HG03196 (cell line): ENCODE results near the gene APOC4.
A peak's percentile ranks its signal among the peaks of the same experiment; 100 is the strongest.
"Not testable (repeated sequence)": the region's sequence is repeated elsewhere in the genome, so short reads cannot be mapped to it uniquely, and the experiment has no call there.

Experiments
- ATAC-seq: cut with Tn5 transposase; IDR thresholded peaks from one replicate; pipeline ENCODE4 v1.9.1; 2021; ENCODE audit not compliant: unreplicated experiment

Gene APOC4

DNA sequence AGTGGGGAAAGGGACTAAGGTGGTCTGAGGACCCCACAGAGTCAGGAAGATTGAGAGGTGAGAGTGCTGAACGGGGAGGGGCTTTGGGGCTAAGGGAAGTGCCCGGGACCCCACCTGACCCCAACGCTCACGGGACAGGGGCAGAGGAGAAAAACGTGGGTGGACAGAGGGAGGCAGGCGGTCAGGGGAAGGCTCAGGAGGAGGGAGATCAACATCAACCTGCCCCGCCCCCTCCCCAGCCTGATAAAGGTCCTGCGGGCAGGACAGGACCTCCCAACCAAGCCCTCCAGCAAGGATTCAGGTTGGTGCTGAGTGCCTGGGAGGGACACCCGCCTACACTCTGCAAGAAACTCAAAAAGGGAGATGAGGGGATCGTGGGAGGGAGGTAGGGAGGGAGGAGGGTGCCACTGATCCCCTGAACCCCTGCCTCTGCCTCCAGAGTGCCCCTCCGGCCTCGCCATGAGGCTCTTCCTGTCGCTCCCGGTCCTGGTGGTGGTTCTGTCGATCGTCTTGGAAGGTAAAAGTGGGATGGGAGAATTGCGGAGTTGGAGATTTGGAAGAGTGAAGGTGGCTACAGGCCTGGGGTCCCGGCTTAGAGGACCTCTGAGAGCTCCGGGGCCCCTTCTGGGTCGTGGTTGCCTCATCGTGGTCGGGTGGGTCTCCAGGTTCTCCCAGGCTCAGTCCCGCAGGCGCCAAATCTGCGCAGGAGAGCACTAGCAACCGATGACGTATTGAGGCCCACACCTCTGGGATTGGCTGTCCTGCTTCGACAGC, 27.4 kb upstream of the APOC4 start, which contains the start of gene APOC1:
TSS of gene APOC1 (plus strand) at position 176 of the 774 bp plus-strand sequence. CDS start at position 460, 284 bp downstream.
- ATAC-seq = peak; percentile 77

DNA sequence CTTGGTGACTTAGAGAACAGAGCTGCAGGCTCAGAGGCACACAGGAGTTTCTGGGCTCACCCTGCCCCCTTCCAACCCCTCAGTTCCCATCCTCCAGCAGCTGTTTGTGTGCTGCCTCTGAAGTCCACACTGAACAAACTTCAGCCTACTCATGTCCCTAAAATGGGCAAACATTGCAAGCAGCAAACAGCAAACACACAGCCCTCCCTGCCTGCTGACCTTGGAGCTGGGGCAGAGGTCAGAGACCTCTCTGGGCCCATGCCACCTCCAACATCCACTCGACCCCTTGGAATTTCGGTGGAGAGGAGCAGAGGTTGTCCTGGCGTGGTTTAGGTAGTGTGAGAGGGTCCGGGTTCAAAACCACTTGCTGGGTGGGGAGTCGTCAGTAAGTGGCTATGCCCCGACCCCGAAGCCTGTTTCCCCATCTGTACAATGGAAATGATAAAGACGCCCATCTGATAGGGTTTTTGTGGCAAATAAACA, 17.8 kb upstream of the APOC4 start:
- ATAC-seq = no peak

DNA sequence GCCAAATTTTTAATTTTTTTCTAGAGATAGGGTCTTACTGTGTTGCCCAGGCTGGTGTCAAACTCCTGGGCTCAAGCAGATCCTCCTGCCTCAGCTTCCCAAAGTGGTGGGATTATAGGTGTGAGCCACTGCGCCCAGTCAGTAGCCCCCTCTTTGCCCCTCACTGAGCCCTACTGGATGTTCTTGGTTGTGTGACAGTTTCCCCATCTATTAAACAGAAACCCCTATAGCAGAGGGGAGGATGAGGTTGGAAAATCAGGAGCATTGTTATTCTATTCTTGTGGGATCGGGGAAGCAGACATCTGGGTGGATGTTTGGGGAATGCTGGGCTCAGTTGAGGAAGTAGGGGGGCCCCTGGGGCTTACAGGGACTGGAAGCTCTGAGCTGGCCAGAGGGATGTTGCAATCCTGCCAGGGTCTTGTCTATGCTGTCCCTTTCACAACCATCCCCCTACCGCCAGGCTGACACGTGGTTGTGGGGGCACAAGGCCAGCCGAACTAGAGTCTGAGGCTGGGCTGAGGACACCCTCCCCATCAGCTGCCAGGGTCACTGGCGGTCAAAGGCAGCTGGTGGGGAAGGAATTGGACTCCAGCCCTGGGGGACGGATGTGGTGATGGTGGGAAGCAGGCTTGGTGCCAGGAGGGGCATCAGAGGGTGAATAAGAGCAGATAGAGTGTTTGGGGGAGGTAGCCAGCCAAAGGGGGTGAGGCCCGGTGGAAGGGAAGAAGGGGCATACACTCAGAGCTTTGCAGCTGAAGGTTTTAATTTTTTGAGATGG, 16.7 kb upstream of the APOC4 start:
- ATAC-seq = no peak

DNA sequence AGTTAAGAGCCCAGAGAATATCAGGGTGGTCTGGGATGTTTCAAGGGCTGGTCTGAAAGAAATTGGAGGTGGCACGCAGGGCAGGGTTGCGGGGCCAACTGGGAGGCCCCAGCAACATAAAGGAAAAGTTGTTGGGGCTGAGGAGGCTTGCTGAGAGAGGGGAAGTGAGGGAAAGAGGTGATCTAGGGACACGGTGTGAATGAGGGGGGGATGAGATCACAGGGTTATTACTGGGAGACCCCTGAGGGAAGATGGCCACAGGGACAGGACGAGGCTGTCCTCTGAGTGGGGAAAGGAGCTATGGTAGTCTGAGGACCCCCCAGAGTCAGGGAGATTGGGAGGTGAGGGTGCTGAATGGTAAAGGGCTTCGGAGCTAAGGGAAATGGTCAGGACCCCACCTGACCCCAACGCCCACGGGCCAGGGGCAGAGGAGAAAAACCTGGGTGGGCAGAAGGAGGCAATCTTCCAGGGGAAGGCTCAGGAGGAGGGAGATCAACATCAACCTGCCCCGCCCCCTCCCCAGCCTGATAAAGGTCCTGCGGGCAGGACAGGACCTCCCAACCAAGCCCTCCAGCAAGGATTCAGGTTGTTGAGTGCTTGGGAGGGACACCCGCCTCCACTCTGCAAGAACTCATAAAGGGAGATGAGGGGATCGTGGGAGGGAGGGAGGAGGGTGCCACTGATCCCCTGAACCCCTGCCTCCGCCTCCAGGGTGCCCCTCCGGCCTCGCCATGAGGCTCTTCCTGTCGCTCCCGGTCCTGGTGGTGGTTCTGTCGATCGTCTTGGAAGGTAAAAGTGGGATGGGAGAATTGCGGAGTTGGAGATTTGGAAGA, 15.6 kb upstream of the APOC4 start:
- ATAC-seq = not testable (repeated sequence)

DNA sequence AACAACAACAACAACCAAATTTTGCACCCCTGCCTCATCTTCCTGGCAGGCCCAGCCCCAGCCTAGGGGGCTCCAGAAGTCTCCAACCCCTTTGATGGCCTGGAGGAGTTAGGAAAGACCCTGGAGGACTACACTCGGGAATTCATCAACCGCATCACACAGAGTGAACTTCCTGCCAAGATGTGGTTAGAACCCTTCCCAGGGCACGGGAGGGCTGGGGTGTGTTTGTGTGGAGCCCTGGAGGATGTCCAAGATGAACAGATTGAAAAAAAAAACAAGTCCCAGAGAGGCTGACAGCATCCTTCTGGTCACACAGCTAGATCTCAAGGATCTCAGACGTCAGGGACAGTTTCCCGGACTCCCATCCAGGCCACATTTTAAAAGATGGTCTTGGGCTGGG, 14.3 kb upstream of the APOC4 start:
- ATAC-seq = no peak

DNA sequence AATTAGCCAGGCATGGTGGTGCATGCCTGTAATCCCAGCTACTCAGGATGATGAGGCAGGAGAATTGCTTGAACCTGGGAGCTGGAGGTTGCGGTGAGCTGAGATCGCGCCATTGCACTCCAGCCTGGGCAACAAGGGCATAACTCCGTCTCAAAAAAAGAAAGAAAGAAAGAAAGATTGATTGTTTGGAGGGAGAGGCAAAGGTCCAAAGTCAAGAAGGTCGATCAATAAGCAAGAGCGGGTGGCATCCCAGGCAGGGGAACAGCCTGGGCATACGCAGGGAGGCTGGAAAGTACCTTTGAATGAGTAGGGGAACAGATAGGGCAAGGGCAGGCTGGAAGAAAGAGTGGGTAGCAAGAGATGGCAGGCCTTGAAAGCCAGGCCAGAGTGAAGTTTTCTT, 11.9 kb upstream of the APOC4 start:
- no peak for ATAC-seq

DNA sequence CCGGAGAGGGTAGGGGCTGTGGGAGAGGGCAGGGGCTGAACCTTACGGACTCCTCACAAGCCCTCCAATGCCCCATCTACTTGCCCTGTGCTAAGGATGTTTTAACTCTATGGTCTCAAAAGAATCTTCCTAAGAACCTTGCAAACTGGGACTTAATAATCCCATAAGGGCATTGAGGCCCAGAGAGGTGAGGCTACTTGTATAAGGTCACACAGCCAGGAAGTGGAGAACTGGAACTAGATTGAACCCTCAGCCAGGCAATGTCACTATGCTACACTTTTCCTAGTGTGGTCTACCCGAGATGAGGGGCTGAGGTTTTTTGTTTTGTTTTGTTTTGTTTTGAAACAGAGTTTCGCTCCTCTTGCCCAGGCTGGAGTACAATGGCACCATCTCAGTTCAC, 10.5 kb upstream of the APOC4 start:
- no peak for ATAC-seq

DNA sequence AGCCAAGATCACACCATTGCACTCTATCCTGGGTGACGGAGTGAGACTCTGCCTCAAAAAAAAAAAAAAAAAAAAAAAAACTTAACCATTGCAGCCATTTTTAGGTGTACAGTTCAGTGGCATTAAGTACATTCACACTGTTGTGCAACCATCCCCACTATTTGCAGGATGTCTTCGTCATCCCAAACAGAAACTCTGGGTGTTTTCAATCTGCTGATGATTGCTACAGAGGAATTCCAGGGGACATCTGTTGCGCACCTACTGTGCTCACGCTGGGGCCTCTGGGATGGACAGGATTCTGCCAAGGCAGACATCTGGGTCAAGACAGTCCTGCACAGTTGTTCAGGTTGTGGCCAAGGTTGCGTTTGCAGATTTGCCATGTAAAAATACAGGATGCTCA, 2.4 kb upstream of the APOC4 start:
- ATAC-seq = no peak

DNA sequence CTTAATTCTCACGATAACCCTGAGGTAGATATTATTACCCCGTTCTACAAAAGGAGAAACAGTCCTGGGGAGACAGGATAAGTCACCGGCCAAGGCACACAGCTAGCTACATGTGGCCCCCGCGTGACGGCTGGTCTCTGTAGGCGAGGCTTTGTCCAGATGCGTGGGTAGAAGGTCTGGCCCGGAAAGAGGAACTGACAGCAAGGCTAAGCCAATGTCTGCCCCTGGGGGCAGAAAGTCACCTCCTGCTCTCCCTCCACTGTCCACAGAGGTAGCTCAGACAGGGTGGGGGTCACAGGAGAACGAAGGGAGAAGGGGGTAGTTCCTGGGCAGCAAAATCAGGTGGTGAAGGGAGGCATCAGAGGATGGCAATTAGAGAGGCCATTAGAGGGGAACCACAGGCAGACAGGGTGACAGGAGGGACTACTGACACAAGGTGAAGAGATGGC, 1.8 kb downstream of the APOC4 start:
- peak; percentile 48 for ATAC-seq

DNA sequence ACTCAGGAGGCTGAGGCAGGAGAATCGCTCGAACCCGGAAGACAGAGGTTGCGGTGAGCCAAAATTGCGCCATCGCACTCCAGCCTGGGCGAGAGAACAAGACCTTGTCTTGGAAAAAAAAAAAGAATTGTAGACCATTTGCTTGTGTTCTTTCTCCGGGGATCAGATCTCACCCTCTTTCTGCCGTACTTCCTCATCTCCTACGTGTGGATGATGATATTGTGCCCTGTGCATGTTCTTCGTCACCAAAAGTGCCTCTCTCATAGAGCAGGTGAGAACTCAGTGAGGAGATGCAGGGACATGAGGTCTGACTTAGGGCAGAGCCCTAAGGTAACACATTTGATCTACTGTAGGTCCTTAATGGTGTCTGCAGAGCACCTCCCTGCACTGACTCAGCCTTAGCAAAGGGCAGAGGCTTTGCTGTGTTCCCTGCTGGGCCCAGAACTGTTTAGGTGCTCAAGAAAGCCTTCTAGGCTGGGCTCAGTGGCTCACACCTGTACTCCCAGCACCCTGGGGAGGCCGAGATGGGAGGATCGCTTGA, 5.1 kb downstream of the APOC4 start:
- ATAC-seq = no peak

DNA sequence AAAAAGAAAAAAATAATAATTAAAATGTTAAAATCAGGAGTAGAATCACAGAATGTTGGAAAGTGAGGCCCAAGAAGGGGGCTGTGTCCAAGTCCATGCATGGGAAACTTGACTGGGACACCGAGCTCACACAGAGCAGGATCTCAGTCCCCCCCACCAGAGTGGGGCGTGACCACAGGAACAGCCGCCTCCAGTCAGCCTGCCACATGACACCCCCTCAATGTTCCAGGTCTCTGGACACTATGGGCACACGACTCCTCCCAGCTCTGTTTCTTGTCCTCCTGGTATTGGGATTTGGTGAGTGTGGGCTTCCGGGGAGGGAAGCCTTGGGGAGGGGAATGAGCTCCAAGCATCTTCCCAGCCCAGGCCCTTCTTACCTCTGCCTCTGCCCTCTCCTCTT, 6.2 kb downstream of the APOC4 start:
- ATAC-seq = no peak

DNA sequence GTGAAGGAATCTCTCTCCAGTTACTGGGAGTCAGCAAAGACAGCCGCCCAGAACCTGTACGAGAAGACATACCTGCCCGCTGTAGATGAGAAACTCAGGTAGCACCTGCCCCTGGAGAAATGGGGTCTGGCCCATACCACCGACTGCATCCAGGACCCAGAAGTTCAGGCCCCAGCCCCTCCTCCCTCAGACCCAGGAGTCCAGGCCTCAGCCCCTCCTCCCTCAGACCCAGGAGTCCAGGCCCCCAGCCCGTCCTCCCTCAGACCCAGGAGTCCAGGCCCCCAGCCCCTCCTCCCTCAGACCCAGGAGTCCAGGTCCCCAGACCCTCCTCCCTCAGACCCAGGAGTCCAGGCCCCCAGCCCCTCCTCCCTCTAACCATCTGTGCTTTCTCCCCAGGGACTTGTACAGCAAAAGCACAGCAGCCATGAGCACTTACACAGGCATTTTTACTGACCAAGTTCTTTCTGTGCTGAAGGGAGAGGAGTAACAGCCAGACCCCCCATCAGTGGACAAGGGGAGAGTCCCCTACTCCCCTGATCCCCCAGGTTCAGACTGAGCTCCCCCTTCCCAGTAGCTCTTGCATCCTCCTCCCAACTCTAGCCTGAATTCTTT, 6.8 kb downstream of the APOC4 start:
- ATAC-seq = no peak

DNA sequence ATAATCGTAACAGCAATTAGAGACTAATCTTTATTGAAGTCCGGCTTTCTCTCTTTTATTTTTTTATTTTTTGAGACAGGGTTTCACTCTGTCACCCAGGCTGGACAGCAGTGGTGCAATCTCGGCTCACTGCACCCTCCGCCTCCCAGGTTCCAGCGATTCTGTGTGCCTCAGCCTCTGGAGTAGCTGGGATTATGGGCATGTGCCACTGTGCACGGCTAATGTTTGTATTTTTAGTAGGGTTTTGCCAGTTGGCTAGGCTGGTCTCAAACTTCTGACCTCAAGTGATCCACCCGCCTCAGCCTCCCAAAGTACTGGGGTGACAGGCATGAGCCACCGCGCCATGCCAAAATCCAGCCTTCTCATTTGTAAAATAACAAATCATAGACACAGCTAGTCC, 7.5 kb downstream of the APOC4 start:
- ATAC-seq = no peak

DNA sequence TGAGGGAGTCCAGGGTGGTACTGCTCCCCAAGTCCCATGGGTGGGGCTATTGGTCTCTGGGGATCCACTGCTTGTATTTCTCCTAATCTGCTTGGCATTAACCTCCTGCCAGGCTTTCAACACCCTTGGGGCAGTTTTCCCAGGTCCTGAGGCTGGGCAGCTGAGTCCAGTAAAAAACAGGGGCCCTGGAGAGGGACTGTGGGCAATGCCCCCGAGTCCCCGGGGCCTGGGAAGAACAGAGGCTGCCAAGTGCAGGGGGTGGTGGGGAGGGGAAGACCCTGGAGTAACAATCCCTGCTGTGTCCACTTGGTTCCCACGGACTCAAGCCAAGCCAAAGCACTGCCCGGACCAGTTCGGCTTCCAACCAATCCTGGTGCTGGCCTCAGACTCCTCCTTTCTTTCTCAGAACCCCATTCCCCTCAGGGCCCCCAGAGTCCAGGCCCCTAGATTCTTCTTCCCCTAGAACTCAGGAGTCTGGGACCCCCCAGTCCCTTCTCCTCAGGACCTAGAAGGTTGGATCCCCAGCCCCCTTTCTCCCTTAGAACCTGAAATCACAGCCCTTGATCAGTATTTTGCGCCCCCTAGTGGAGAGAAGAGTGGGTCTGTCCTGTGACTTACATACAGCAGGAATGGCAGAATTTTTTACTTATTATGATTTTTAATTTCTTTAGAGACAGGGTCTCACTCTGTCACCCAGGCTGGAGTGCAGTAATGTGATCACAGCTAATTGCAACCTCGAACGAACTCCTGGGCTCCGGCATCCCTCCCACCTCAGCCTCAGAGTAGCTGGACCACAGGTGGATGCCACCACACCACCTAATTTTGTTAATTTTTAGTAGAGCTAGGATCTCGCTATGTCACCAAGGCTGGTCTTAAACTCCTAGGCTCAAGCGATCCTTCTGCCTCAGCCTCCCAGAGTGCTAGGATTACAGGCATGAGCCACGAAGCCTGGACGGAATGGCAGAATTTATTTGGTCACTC, 9.4 kb downstream of the APOC4 start:
- ATAC-seq = no peak

DNA sequence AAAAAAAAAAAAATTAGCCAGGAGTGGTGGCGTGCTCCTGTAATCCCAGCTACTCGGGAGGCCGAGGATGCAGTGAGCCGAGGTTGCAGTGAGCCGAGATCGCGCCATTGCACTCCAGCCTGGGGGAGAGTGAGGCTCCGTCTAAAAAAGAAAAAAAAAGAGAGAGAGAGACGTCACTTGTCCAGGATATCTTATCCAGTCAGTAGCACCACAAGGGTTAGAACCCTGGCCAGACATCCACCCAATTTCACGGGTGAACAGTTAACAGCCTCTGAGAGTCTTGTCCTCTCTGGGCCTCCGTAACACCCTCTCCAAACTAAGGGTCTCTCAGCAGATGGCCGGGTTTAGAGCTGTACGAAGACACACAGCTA, 12.2 kb downstream of the APOC4 start:
- no peak for ATAC-seq

DNA sequence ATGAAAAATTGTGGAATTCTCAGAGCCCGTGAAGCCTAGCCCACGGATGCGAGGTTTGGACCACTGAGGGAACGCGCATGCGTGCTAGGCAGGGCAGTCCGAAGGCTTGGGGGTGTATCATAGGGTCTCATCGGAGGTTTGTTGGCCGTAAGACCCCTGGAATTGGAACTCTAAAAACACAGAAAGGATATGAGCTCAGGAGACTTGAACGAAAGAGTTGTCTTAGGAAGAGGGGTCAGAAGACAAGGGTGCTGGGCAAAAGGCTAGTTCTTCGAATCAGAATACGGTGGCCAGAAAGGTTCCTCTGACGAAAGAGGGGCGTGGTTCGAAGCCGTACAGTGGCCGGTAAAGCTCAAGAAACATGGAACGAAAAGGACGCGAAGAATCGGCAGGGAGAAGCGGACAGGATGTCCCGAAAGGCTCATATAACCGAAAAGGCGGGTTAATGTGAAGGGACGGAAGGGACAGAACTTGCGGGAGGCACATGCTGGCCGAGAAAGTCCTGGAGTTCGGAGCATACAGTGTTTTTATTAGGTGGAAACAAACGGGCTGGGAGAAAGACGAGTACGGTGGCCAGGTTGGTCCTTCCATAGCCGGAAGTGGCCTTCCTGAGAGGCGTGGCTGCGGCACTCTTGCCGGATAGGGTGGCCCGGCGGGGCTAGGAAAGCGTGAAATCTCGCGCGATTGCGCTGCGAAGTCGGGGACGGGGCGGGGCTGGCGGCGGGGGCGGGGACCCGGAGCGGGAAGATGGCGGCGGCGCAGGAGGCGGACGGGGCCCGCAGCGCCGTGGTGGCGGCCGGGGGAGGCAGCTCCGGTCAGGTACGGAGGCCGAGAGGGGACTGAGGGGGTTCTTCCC, 12.8 kb downstream of the APOC4 start, which contains the start of gene CLPTM1:
TSS of gene CLPTM1 (plus strand) at position 732 of the 856 bp plus-strand sequence. CDS start at position 748, 16 bp downstream.
- ATAC-seq = peak; percentile 82

DNA sequence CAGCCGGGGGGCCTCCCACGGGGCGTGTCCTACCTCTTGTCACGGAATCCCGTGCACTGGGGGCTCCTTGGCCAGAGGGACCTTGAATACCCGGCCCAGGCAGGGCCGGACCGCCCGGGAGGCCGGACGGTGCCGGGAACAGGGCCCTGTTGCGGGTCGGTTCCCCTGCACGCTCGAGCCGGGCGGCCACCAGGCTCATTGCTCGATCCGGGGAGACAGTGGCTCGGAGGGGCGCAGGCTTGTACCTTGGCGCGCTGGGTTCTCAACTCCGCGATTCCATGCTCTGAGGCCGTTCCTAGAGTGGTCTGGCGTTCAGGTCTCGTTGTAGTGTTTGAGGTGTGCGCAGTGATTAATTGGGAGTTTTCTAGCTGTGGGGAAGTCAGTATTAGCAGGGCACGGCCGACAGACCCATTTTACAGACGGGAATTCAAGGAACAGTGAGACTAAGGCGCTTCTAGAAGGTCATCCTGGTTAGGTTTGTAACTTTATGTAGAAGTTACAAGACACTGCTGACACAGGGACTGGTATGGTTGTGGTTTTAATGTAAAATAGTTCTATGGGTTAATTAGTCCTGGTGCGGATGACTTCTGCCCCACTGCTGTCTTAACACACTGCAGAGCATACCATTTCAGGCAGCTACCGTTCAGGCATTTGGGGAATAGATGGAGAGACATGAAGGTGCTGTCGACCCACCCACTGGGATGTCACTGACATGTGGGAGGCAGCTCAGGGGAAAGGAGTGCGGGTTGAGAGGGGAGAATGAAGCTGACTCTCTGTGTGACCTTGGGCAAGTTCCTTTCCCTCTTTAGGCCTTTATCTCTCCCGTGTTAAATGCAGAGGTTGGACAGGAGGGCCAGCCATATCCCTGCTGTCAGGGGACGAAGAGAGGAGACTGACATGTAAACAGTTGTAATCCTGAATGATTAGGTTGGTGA, 13.7 kb downstream of the APOC4 start:
- ATAC-seq = peak; percentile 6
